ENCODE results near the gene PSMD8.
"Not testable (repeated sequence)": the region's sequence is repeated elsewhere in the genome, so short reads cannot be mapped to it uniquely, and the experiment has no call there.

PSMD8 gene

GRCh38 chr19:38362076-38362945 is 12.1 kb upstream of the PSMD8 start:
- DNase-seq, result no peak

GRCh38 chr19:38362946-38363688 is 11.3 kb upstream of the PSMD8 start:
- not testable (repeated sequence) for DNase-seq

GRCh38 chr19:38367041-38367440 is 7.3 kb upstream of the PSMD8 start:
- DNase-seq, result no peak

GRCh38 chr19:38369584-38369983 is 4.8 kb upstream of the PSMD8 start:
- no peak for DNase-seq

GRCh38 chr19:38370299-38370698 is 4.1 kb upstream of the PSMD8 start:
- DNase-seq, result no peak

GRCh38 chr19:38371081-38371480 is 3.3 kb upstream of the PSMD8 start:
- DNase-seq, result no peak

GRCh38 chr19:38373907-38374331 is 452 bp upstream of the PSMD8 start:
- no peak for DNase-seq

- DNase-seq, result peak; percentile 36
These were observed 725 bp downstream of the PSMD8 start for GRCh38 chr19:38375098-38375493.

GRCh38 chr19:38375748-38376147 is 1.4 kb downstream of the PSMD8 start:
- no peak for DNase-seq

- no peak for DNase-seq
These were observed 2.2 kb downstream of the PSMD8 start for GRCh38 chr19:38376576-38376975.

- no peak for DNase-seq
These were observed 2.7 kb downstream of the PSMD8 start for GRCh38 chr19:38377052-38377451.

GRCh38 chr19:38378866-38379265 is 4.5 kb downstream of the PSMD8 start:
- no peak for DNase-seq

GRCh38 chr19:38381138-38381537 is 6.8 kb downstream of the PSMD8 start:
- DNase-seq, result no peak

GRCh38 chr19:38383184-38383583 is 8.8 kb downstream of the PSMD8 start:
- DNase-seq, result no peak

GRCh38 chr19:38383743-38384142 is 9.4 kb downstream of the PSMD8 start:
- DNase-seq, result no peak

- DNase-seq, result no peak
These were observed 10.0 kb downstream of the PSMD8 start for GRCh38 chr19:38384209-38385027.

GRCh38 chr19:38385057-38385803 is 10.9 kb downstream of the PSMD8 start:
- no peak for DNase-seq

- DNase-seq, result no peak
These were observed 11.5 kb downstream of the PSMD8 start for GRCh38 chr19:38385804-38386257.

GRCh38 chr19:38386300-38386970 is 12.1 kb downstream of the PSMD8 start:
- DNase-seq, result no peak

GRCh38 chr19:38386971-38387549 is 12.7 kb downstream of the PSMD8 start:
- DNase-seq, result no peak

Data from GF-D8 (cell line).